ENCODE measurements around the gene GTF3C1.
"Not testable (repeated sequence)": the region's sequence is repeated elsewhere in the genome, so short reads cannot be mapped to it uniquely, and the experiment has no call there.

GTF3C1 gene

DNA sequence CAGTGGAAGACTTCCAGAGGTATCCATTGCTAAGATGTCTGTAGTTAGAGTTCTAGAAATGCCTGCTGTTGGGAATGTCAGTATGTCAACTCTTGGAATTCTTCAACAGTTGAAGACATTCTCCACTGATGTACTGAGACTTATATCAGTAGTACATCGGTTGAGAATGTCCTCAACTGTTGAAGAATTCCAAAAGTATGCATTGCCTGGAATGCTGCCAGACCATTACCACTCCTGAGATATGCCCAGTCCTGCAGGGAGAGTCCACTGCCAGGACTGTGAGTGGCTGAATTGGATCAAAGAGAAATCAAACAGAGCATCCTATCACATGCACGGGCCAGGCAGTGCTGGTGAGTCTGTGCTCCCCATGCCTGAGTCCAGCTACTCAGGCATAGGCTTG lies 105.7 kb downstream of the GTF3C1 start:
- Histone ChIP-seq H3K36me3 (ENCODE audit: control insufficient read depth, insufficient read depth, low read length) (no peaks in the 10 kb centered on the region), H3K27ac (ENCODE audit: low read depth, low read length, severe bottlenecking) (no peak overlapping the region), H3K4me3 (ENCODE audit: extremely low read depth, insufficient read depth, low read length, poor library complexity, severe bottlenecking) (no peak overlapping the region), H3K9me3 (ENCODE audit: control insufficient read depth, low read length) (peaks cover 12% of the 10 kb centered on the region), H3K4me1 (ENCODE audit: control insufficient read depth, insufficient read depth, low read length, poor library complexity, severe bottlenecking) (no peaks in the 10 kb centered on the region)
- 89 to 100% methylated on average over 1 of the region's 2 CpGs for WGBS, 2 experiments (ENCODE audit: insufficient coverage in 2 of 2)

DNA sequence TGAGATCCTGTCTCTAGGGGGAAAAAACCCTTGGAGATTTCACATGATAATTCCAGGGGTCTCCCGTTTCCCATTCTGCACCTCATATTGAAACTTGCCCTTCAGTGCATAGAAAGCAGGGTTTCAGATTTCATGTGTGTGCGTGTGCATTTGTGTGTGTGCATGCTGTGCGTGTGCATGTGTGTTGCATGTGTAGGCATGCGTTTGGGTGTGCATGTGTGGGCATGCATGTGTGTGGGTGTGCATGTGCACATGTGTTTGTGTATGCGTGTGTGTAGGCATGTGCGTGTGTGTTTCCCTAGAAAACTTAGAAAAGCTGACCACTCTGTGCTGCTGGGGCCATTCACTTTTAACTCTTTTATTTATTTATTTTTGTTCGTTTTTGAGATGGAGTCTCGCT lies 107.7 kb downstream of the GTF3C1 start:
- 94 to 100% methylated on average over 4 to 6 of the region's 8 CpGs for WGBS, 2 experiments (ENCODE audit: insufficient coverage in 2 of 2)
- Histone ChIP-seq H3K9me3 (ENCODE audit: control insufficient read depth, low read length) (peaks cover 12% of the 10 kb centered on the region), H3K36me3 (ENCODE audit: control insufficient read depth, insufficient read depth, low read length) (no peaks in the 10 kb centered on the region), H3K4me3 (ENCODE audit: extremely low read depth, insufficient read depth, low read length, poor library complexity, severe bottlenecking) (no peak overlapping the region), H3K27ac (ENCODE audit: low read depth, low read length, severe bottlenecking) (no peak overlapping the region), H3K4me1 (ENCODE audit: control insufficient read depth, insufficient read depth, low read length, poor library complexity, severe bottlenecking) (no peaks in the 10 kb centered on the region)

- 88 to 94% methylated on average over 5 of the region's 5 CpGs for WGBS, 2 experiments (ENCODE audit: insufficient coverage in 2 of 2)
- Histone ChIP-seq H3K4me3 (ENCODE audit: extremely low read depth, insufficient read depth, low read length, poor library complexity, severe bottlenecking) (no peak overlapping the region), H3K4me1 (ENCODE audit: control insufficient read depth, insufficient read depth, low read length, poor library complexity, severe bottlenecking) (no peaks in the 10 kb centered on the region), H3K27ac (ENCODE audit: low read depth, low read length, severe bottlenecking) (no peak overlapping the region), H3K36me3 (ENCODE audit: control insufficient read depth, insufficient read depth, low read length) (no peaks in the 10 kb centered on the region), H3K9me3 (ENCODE audit: control insufficient read depth, low read length) (peaks cover 12% of the 10 kb centered on the region)
Observed at GRCh38 chr16:27441276-27441675, 108.4 kb downstream of the GTF3C1 start.

DNA sequence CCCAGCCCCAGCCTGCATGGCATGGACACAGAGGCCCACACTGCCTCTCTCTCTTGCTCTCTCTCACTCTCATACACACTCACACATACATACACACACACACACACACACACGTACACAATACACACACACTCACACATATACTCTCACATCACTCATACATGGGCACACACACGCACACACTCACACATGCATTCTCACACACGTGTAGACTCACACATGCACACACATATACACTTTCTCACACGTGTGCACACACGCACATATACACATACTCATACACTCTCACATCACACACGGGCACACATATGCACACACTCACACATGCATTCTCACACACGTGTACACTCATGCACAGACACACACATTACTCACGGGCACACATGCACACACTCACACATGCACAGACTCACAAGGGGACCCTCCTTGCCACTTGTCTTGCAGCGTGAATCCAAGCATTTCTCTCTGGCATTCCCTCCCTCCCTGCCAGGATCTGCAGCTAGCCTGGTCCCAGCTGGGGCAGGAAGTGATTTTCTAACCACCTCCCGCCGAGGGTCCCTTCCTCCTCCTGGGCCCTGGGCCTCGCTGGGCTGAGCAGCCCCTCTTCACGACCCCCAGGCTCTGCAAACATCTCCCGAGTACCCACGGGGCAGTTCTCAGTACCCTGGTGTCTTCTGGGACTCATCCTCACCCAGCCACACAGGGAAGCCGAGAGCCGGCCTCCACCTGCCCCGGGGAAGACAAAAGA lies 110.3 kb downstream of the GTF3C1 start:
- WGBS, 2 experiments (ENCODE audit: insufficient coverage in 2 of 2) = 76 to 87% methylated on average over 9 to 13 of the region's 18 CpGs

DNA sequence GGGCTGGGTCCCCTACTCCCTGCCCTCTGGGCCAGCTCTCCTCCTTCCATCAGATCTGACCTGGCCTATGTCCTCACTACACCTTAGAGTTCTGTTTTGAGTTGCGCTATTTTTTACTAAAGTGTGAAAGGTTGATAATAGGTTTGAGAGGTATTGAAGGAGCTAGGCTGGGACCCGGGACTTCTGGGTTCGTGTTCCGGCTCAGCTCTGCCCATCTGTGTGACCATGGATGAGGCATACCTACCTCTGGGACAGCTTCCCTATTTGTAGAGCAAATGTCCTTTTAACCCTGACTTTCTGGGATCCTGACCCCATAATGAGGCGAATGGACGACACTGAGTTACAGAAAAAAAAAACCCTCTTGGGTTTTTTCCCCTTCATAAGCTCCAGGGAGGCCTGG lies 111.8 kb downstream of the GTF3C1 start:
- Histone ChIP-seq H3K36me3 (ENCODE audit: control insufficient read depth, insufficient read depth, low read length) (no peaks in the 10 kb centered on the region), H3K9me3 (ENCODE audit: control insufficient read depth, low read length) (no peaks in the 10 kb centered on the region), H3K4me3 (ENCODE audit: extremely low read depth, insufficient read depth, low read length, poor library complexity, severe bottlenecking) (no peak overlapping the region), H3K27ac (ENCODE audit: low read depth, low read length, severe bottlenecking) (no peak overlapping the region), H3K4me1 (ENCODE audit: control insufficient read depth, insufficient read depth, low read length, poor library complexity, severe bottlenecking) (peaks cover 7% of the 10 kb centered on the region)
- WGBS, 2 experiments (ENCODE audit: insufficient coverage in 2 of 2) = 89 to 92% methylated on average over 3 of the region's 6 CpGs

More for the DNA sequence above, 110.3 kb downstream of the GTF3C1 start:
- no peak overlapping the region for H3K27ac ChIP-seq (ENCODE audit: low read depth, low read length, severe bottlenecking)
- H3K36me3 ChIP-seq (ENCODE audit: control insufficient read depth, insufficient read depth, low read length) = no peaks in the 10 kb centered on the region
- peaks cover 4% of the 10 kb centered on the region for H3K9me3 ChIP-seq (ENCODE audit: control insufficient read depth, low read length)
- H3K4me1 ChIP-seq (ENCODE audit: control insufficient read depth, insufficient read depth, low read length, poor library complexity, severe bottlenecking) = no peaks in the 10 kb centered on the region
- no peak overlapping the region for H3K4me3 ChIP-seq (ENCODE audit: extremely low read depth, insufficient read depth, low read length, poor library complexity, severe bottlenecking)

GRCh38 chr16:27436921-27437650 lies 112.6 kb downstream of the GTF3C1 start:
- Histone ChIP-seq H3K4me3 (ENCODE audit: extremely low read depth, insufficient read depth, low read length, poor library complexity, severe bottlenecking) (no peak overlapping the region), H3K9me3 (ENCODE audit: control insufficient read depth, low read length) (no peaks in the 10 kb centered on the region), H3K36me3 (ENCODE audit: control insufficient read depth, insufficient read depth, low read length) (no peaks in the 10 kb centered on the region), H3K27ac (ENCODE audit: low read depth, low read length, severe bottlenecking) (no peak overlapping the region), H3K4me1 (ENCODE audit: control insufficient read depth, insufficient read depth, low read length, poor library complexity, severe bottlenecking) (peaks cover 16% of the 10 kb centered on the region)
- 88 to 92% methylated on average over 6 to 7 of the region's 9 CpGs for WGBS, 2 experiments (ENCODE audit: insufficient coverage in 2 of 2)

- WGBS, 2 experiments (ENCODE audit: insufficient coverage in 2 of 2) = 90 to 91% methylated on average over 8 of the region's 8 CpGs
- Histone ChIP-seq H3K4me1 (ENCODE audit: control insufficient read depth, insufficient read depth, low read length, poor library complexity, severe bottlenecking) (peaks cover 18% of the 10 kb centered on the region), H3K36me3 (ENCODE audit: control insufficient read depth, insufficient read depth, low read length) (no peaks in the 10 kb centered on the region), H3K9me3 (ENCODE audit: control insufficient read depth, low read length) (no peaks in the 10 kb centered on the region), H3K4me3 (ENCODE audit: extremely low read depth, insufficient read depth, low read length, poor library complexity, severe bottlenecking) (no peak overlapping the region), H3K27ac (ENCODE audit: low read depth, low read length, severe bottlenecking) (no peak overlapping the region)
Observed at GRCh38 chr16:27436065-27436464, 113.6 kb downstream of the GTF3C1 start.

DNA sequence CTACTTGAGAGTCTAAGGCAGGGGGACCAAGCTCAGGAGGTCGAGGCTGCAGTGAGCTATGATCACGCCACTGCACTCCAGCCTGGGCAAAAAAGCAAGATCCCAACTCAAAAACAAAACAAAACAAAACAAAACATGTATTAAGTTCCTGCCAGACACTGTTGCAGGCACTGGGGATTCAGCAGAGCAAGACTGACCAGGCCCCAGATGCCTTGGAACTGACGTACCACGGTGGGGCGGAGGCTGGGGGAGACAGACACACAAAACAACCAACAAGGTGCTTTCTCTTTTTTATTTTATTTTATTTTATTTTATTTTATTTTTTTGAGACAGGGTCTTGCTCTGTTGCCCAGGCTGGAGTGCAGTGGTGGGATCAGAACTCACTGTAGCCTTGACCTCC lies 114.6 kb downstream of the GTF3C1 start:
- peaks cover 18% of the 10 kb centered on the region for H3K4me1 ChIP-seq (ENCODE audit: control insufficient read depth, insufficient read depth, low read length, poor library complexity, severe bottlenecking)
- 92 to 94% methylated on average over 2 to 4 of the region's 5 CpGs for WGBS, 2 experiments (ENCODE audit: insufficient coverage in 2 of 2)
- H3K36me3 ChIP-seq (ENCODE audit: control insufficient read depth, insufficient read depth, low read length); H3K9me3 ChIP-seq (ENCODE audit: control insufficient read depth, low read length); H3K4me3 ChIP-seq (ENCODE audit: extremely low read depth, insufficient read depth, low read length, poor library complexity, severe bottlenecking); H3K27ac ChIP-seq (ENCODE audit: low read depth, low read length, severe bottlenecking): not testable (repeated sequence)

DNA sequence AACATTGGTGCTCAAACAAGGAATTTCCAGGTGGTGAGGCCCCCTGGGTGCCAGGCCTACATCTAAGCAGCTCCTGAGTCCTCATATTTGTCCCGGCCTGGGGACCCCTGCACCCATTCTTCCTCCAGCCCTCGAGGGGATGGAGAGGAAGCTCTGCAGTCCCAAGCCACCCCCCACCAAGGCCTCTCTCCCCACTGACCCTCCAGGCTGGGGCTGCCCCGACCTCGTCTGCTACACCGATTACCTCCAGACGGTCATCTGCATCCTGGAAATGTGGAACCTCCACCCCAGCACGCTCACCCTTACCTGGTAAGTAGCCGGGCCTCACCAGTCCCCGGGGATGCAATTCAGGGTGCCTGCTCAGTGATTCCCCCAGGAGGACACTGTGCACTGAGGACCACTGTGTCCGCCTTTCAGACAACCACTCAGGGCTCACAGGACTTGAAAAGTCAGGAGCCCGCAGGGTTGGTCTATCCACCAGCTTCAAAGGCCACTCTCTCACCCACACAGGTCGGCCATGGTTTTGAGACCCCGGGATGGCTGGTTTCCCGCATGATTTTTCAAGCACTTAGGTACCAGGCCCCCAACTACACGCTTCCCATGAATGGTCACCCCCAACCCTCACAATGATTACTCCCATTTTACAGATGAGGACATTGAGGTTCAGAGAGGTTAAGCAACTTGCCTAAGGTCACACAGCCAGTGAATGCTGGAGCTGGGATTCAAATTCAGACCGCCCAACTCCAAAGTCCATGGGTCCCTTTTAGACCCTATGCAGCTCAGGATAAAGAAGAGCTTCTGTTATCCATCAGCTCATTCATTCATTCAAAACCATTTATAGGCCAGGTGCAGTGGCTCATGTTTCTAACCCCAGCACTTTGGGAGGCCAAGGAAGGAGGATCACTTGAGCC lies 115.3 kb downstream of the GTF3C1 start:
- no peaks in the 10 kb centered on the region for H3K9me3 ChIP-seq (ENCODE audit: control insufficient read depth, low read length)
- 89 to 96% methylated on average over 14 to 15 of the region's 16 CpGs for WGBS, 2 experiments (ENCODE audit: insufficient coverage in 2 of 2)
- no peak overlapping the region for H3K27ac ChIP-seq (ENCODE audit: low read depth, low read length, severe bottlenecking)
- H3K36me3 ChIP-seq (ENCODE audit: control insufficient read depth, insufficient read depth, low read length) = no peaks in the 10 kb centered on the region
- H3K4me3 ChIP-seq (ENCODE audit: extremely low read depth, insufficient read depth, low read length, poor library complexity, severe bottlenecking) = no peak overlapping the region
- H3K4me1 ChIP-seq (ENCODE audit: control insufficient read depth, insufficient read depth, low read length, poor library complexity, severe bottlenecking) = peaks cover 18% of the 10 kb centered on the region

DNA sequence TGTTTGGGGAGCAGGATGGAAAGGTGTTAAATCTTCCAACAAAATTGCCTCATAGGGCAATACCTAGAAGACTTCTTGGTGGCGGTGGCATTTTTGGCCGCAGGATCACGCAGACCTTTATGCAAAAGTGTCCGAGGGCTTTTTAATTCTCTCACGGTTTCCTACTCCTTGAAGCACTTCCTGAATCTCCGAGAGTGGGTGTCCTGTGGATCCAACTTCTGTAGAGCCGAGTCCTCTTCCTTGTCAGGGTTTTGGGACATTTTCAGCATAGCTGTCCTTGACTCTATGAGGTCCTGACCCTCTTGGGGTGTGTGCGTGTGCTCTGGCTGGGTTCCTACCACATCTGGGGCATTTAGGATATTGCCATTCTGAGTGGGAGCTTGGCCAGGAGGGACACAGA lies 116.1 kb downstream of the GTF3C1 start:
- 93 to 94% methylated on average over 8 of the region's 8 CpGs for WGBS, 2 experiments (ENCODE audit: insufficient coverage in 2 of 2)
- Histone ChIP-seq H3K27ac (ENCODE audit: low read depth, low read length, severe bottlenecking) (no peak overlapping the region), H3K9me3 (ENCODE audit: control insufficient read depth, low read length) (no peaks in the 10 kb centered on the region), H3K4me3 (ENCODE audit: extremely low read depth, insufficient read depth, low read length, poor library complexity, severe bottlenecking) (no peak overlapping the region), H3K36me3 (ENCODE audit: control insufficient read depth, insufficient read depth, low read length) (no peaks in the 10 kb centered on the region), H3K4me1 (ENCODE audit: control insufficient read depth, insufficient read depth, low read length, poor library complexity, severe bottlenecking) (peaks cover 18% of the 10 kb centered on the region)

Data from mesodermal cell (in vitro differentiated cells).